ENCODE measurements around the gene DNAJB4. TPM values are rescaled to one million over a fixed set of nuclear protein-coding genes. Genes with fewer than 3 reads are reported as not detected.

DNAJB4 gene
- total and polyA plus RNA-seq, 2 experiments from 2014 or later = 12.4 to 12.9 TPM

DNA sequence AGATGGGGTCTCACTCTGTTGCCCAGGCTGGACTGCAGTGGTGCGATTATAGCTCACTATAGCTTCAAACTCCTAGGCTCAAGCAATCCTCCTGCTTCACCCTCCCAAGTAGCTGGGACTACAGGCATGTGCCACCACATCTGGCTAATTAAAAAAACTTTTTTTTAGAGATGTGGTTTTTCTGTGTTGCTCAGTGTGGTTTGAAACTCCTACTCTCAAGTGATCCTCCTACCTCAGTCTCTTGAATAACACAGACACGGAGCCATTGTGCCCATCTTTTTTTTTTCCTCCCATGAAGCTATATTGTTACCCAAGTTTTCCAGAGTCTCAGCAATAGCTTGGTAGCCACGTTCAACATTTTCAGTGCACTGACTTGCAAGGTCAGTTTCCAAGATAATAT is 43.7 kb downstream of the DNAJB4 start:
- Mint-ChIP-seq H3K4me3 (no peak overlapping the region), H3K9me3 (no peaks in the 10 kb centered on the region), H3K27ac (no peak overlapping the region), H3K4me1 (peaks cover 25% of the 10 kb centered on the region), H3K36me3 (ENCODE audit: low read depth) (no peaks in the 10 kb centered on the region), H3K27me3 (ENCODE audit: insufficient read depth, low read depth, poor library complexity) (peaks cover 25% of the 10 kb centered on the region)
- H4K20me1 ChIP-seq (replicated peaks; ENCODE audit: insufficient read depth) = no peaks in the 10 kb centered on the region
- no peak overlapping the region for H3K4me2 ChIP-seq
- ATAC-seq (no peak), DNase-seq (ENCODE audit: low spot score) (no peak)
- H3K27me3 ChIP-seq (ENCODE audit: insufficient read depth) = peaks cover 42% of the 10 kb centered on the region
- no peak overlapping the region for H3K27ac ChIP-seq (ENCODE audit: low read depth)
- H3K4me1 ChIP-seq (ENCODE audit: insufficient read depth) = peaks cover 25% of the 10 kb centered on the region
- H3K9me2 ChIP-seq (ENCODE audit: insufficient read depth) = no peaks in the 10 kb centered on the region
- no peak for TF ChIP-seq POLR2AphosphoS5 (IDR thresholded peaks at IDR 0.05; ENCODE audit: low read depth)
- TF ChIP-seq, protein P1, sequence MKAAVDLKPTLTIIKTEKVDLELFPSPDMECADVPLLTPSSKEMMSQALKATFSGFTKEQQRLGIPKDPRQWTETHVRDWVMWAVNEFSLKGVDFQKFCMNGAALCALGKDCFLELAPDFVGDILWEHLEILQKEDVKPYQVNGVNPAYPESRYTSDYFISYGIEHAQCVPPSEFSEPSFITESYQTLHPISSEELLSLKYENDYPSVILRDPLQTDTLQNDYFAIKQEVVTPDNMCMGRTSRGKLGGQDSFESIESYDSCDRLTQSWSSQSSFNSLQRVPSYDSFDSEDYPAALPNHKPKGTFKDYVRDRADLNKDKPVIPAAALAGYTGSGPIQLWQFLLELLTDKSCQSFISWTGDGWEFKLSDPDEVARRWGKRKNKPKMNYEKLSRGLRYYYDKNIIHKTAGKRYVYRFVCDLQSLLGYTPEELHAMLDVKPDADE (IDR thresholded peaks at IDR 0.05) = no peak
- TF ChIP-seq ZNF331 (CRISPR knock-in tag; IDR thresholded peaks at IDR 0.05; ENCODE audit: low read depth) = no peak
- TF ChIP-seq, protein P2, sequence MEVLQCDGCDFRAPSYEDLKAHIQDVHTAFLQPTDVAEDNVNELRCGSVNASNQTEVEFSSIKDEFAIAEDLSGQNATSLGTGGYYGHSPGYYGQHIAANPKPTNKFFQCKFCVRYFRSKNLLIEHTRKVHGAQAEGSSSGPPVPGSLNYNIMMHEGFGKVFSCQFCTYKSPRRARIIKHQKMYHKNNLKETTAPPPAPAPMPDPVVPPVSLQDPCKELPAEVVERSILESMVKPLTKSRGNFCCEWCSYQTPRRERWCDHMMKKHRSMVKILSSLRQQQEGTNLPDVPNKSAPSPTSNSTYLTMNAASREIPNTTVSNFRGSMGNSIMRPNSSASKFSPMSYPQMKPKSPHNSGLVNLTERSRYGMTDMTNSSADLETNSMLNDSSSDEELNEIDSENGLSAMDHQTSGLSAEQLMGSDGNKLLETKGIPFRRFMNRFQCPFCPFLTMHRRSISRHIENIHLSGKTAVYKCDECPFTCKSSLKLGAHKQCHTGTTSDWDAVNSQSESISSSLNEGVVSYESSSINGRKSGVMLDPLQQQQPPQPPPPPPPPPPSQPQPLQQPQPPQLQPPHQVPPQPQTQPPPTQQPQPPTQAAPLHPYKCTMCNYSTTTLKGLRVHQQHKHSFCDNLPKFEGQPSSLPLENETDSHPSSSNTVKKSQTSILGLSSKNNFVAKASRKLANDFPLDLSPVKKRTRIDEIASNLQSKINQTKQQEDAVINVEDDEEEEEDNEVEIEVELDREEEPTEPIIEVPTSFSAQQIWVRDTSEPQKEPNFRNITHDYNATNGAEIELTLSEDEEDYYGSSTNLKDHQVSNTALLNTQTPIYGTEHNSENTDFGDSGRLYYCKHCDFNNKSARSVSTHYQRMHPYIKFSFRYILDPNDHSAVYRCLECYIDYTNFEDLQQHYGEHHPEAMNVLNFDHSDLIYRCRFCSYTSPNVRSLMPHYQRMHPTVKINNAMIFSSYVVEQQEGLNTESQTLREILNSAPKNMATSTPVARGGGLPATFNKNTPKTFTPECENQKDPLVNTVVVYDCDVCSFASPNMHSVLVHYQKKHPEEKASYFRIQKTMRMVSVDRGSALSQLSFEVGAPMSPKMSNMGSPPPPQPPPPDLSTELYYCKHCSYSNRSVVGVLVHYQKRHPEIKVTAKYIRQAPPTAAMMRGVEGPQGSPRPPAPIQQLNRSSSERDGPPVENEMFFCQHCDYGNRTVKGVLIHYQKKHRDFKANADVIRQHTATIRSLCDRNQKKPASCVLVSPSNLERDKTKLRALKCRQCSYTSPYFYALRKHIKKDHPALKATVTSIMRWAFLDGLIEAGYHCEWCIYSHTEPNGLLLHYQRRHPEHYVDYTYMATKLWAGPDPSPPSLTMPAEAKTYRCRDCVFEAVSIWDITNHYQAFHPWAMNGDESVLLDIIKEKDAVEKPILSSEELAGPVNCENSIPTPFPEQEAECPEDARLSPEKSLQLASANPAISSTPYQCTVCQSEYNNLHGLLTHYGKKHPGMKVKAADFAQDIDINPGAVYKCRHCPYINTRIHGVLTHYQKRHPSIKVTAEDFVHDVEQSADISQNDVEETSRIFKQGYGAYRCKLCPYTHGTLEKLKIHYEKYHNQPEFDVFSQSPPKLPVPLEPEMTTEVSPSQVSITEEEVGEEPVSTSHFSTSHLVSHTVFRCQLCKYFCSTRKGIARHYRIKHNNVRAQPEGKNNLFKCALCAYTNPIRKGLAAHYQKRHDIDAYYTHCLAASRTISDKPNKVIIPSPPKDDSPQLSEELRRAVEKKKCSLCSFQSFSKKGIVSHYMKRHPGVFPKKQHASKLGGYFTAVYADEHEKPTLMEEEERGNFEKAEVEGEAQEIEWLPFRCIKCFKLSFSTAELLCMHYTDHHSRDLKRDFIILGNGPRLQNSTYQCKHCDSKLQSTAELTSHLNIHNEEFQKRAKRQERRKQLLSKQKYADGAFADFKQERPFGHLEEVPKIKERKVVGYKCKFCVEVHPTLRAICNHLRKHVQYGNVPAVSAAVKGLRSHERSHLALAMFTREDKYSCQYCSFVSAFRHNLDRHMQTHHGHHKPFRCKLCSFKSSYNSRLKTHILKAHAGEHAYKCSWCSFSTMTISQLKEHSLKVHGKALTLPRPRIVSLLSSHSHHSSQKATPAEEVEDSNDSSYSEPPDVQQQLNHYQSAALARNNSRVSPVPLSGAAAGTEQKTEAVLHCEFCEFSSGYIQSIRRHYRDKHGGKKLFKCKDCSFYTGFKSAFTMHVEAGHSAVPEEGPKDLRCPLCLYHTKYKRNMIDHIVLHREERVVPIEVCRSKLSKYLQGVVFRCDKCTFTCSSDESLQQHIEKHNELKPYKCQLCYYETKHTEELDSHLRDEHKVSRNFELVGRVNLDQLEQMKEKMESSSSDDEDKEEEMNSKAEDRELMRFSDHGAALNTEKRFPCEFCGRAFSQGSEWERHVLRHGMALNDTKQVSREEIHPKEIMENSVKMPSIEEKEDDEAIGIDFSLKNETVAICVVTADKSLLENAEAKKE (CRISPR knock-in tag; IDR thresholded peaks at IDR 0.05) = no peak
- TF ChIP-seq CREB1 (CRISPR knock-in tag; IDR thresholded peaks at IDR 0.05; ENCODE audit: low read depth) = no peak
- H3K4me3 ChIP-seq = no peak overlapping the region
- no peaks in the 10 kb centered on the region for H3K36me3 ChIP-seq (ENCODE audit: insufficient read depth)
- no peaks in the 10 kb centered on the region for H3K79me2 ChIP-seq (replicated peaks; ENCODE audit: insufficient read depth)
- H3F3A ChIP-seq (replicated peaks; ENCODE audit: low read depth) = 0 out of 2 replicates have a peak, but pooled peaks cover 4% of the 10 kb centered on the region
- H2AFZ ChIP-seq = no peak overlapping the region

DNA sequence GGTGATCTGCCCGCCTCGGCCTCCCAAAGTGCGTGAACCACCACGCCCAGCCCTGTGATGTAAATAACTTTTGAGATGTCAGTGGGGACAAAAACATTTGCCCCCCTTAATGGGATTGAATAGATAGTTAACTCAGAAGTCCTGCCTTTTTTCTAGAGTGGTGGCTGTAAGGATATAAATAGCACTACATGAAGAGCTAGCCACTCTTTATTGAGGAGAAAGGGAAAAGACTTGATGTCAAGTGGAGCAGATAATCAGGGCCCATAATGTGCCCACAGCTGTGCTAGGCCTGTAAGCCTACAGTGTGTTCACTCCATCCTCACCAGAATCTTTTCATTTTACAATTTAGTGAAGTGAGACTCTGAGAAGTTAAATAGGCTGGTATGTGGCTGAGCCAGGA is 44.7 kb downstream of the DNAJB4 start:
- H3K9me3 Mint-ChIP-seq = no peaks in the 10 kb centered on the region
- H3K9me2 ChIP-seq (ENCODE audit: insufficient read depth) = no peaks in the 10 kb centered on the region
- H3K4me3 Mint-ChIP-seq = no peak overlapping the region
- no peaks in the 10 kb centered on the region for H3K79me2 ChIP-seq (replicated peaks; ENCODE audit: insufficient read depth)
- no peak overlapping the region for H2AFZ ChIP-seq
- peaks cover 24% of the 10 kb centered on the region for H3K4me1 ChIP-seq (ENCODE audit: insufficient read depth)
- H3K27me3 Mint-ChIP-seq (ENCODE audit: insufficient read depth, low read depth, poor library complexity) = peaks cover 25% of the 10 kb centered on the region
- H3F3A ChIP-seq (replicated peaks; ENCODE audit: low read depth) = 0 out of 2 replicates have a peak, but pooled peaks cover 4% of the 10 kb centered on the region
- no peaks in the 10 kb centered on the region for H4K20me1 ChIP-seq (replicated peaks; ENCODE audit: insufficient read depth)
- H3K4me2 ChIP-seq = no peak overlapping the region
- H3K27me3 ChIP-seq (ENCODE audit: insufficient read depth) = peaks cover 40% of the 10 kb centered on the region
- no peak overlapping the region for H3K4me3 ChIP-seq
- H3K27ac ChIP-seq (ENCODE audit: low read depth) = no peak overlapping the region
- TF ChIP-seq, protein P3, sequence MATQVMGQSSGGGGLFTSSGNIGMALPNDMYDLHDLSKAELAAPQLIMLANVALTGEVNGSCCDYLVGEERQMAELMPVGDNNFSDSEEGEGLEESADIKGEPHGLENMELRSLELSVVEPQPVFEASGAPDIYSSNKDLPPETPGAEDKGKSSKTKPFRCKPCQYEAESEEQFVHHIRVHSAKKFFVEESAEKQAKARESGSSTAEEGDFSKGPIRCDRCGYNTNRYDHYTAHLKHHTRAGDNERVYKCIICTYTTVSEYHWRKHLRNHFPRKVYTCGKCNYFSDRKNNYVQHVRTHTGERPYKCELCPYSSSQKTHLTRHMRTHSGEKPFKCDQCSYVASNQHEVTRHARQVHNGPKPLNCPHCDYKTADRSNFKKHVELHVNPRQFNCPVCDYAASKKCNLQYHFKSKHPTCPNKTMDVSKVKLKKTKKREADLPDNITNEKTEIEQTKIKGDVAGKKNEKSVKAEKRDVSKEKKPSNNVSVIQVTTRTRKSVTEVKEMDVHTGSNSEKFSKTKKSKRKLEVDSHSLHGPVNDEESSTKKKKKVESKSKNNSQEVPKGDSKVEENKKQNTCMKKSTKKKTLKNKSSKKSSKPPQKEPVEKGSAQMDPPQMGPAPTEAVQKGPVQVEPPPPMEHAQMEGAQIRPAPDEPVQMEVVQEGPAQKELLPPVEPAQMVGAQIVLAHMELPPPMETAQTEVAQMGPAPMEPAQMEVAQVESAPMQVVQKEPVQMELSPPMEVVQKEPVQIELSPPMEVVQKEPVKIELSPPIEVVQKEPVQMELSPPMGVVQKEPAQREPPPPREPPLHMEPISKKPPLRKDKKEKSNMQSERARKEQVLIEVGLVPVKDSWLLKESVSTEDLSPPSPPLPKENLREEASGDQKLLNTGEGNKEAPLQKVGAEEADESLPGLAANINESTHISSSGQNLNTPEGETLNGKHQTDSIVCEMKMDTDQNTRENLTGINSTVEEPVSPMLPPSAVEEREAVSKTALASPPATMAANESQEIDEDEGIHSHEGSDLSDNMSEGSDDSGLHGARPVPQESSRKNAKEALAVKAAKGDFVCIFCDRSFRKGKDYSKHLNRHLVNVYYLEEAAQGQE (IDR thresholded peaks at IDR 0.05; ENCODE audit: unreplicated experiment) = no peak
- TF ChIP-seq, protein P1 (IDR thresholded peaks at IDR 0.05) = no peak
- H3K4me1 Mint-ChIP-seq = peaks cover 24% of the 10 kb centered on the region
- DNase-seq (ENCODE audit: low spot score) = no peak
- no peak for ATAC-seq
- no peaks in the 10 kb centered on the region for H3K36me3 ChIP-seq (ENCODE audit: insufficient read depth)
- H3K27ac Mint-ChIP-seq = no peak overlapping the region
- H3K36me3 Mint-ChIP-seq (ENCODE audit: low read depth) = no peaks in the 10 kb centered on the region

Measured in GM23338 (cell line).